GM10847 (cell line): ENCODE results near the gene TM4SF20.

Source experiments
- POLR2A ChIP-seq: IDR thresholded peaks from 2 replicates; pipeline ENCODE4 v1.6.1; 2011; ENCODE audit not compliant: insufficient read length; ENCODE audit errors: extremely low read depth

TM4SF20 gene

DNA sequence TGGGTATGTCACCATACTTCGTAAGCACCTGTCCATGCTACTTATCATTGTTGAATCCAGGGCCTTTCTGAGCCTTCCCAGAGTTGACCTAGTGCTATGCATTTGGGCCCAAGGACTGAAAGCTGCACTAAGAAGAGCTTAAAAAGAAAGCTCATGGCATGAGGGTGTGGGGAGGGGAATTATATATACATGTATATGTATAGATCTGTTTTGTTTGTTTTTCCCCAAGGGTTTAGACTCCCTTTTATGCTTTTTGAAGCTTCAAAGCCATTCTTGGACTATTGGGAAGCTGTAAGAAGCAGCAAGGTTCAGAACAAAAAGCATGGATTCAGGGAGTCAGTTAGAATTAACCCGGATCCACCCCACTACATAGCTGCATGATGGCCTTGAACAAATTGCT lies 30.8 kb downstream of the TM4SF20 start:
- no peak for TF ChIP-seq POLR2A

DNA sequence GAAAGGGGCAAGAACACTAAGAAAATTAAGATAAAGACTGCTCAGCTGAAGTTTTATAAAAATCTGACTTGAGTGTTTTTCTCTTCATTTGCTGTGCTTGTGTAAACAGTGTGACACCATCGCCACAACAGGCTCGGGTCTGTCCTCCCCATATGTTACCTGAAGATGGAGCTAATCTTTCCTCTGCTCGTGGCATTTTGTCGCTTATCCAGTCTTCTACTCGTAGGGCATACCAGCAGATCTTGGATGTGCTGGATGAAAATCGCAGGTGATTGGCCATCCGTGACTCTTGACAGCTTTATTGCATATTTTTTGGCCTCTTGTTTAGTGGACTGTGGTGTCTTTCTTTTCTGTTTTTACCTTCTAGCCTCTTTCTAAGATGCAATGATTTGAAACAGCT lies 32.0 kb downstream of the TM4SF20 start:
- TF ChIP-seq POLR2A: no peak

DNA sequence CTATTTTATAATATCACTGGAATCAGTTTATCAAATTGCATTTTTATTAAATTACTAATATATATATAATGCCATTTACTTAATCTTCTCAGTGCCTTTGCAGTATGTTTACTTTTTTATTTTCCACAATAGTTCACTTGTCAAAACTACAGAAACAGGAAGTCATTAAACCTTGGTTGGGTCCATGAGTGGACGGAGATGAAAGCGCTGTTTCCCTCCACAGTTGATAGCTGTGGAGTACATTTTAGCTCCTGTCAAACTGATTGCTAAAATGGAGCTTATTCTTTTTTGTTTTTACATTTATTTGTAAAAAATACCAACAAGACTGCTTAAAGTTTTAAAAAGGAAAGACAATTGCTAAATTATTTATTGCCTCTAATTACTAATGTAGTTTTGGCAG lies 34.9 kb downstream of the TM4SF20 start:
- no peak for TF ChIP-seq POLR2A

DNA sequence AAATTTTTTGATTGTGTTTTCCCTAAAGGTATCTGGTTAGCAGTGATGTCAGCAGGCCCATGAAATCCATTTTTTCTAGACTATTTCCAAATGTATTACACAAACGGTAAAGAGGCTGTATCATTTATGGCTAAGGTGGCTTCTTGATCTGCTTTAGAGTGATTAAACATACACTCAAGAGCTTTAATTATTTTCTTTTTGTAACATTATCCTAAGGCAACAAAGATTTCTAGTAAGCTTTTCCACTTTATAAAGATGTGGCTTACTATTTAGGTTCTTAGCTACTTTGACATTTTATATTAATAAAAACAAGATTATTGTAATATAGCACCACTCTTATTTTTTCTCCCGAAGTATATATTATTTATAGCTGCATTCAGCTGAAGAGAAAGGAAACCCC lies 37.6 kb downstream of the TM4SF20 start:
- TF ChIP-seq POLR2A: no peak

DNA sequence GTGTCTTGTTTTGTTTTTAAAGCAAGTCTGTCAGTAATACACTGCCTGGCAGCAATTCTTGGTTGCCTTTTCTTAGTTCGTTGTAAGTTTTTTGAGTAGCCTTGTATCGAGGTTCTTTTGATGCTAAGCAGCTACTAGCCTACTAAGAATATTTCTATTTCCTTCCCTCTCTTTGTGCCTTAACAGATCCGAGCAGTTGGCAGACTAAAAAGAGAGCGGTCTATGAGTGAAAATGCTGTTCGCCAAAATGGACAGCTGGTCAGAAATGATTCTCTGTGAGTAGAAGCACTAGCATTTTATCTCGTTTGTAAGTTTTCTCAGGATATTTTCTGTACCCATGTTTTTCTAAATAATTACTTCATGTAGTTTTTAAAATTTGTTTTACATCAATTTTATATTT lies 39.0 kb downstream of the TM4SF20 start:
- no peak for TF ChIP-seq POLR2A

DNA sequence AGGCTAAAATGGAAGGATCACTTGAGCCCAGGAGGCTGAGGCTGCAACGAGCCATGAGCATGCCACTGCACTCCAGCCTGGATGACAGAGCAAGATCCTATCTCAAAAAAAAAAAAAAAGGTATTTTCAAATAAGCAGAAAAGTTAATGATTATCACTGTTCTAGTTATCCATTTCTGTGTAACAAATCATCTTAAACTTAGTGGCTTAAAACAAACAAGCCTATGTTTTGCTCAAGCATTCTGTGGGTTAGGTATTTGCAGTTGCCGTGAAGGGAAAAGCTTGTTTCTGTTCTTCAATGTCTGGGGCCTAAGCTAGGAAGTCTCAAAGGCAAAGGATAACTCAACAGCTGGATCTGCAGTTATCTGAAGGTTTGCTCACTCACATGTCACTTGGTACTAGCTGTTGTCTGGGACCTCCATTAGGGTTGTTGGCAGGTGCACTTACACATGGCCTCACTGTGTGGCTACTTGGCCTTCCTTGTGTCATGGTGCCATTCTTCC lies 40.0 kb downstream of the TM4SF20 start:
- no peak for TF ChIP-seq POLR2A

DNA sequence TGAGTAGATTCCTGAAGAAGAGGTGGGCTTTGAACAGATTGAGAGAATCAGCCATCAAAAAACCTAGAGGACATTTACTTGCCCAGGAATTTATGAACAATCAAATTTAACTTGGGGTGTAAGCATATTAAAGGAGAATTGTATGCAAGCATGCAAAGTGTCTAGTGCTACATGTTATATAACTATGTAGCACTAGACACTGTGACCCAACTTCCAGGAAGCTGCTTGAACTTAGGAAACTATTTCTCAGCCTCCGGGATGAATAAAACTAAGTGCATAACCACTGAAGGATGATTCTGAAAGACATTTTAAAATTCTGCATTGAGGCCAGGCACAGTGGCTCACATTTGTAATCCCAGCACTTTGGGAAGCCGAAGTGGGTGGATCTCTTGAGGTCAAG lies 41.7 kb downstream of the TM4SF20 start:
- TF ChIP-seq POLR2A: no peak

DNA sequence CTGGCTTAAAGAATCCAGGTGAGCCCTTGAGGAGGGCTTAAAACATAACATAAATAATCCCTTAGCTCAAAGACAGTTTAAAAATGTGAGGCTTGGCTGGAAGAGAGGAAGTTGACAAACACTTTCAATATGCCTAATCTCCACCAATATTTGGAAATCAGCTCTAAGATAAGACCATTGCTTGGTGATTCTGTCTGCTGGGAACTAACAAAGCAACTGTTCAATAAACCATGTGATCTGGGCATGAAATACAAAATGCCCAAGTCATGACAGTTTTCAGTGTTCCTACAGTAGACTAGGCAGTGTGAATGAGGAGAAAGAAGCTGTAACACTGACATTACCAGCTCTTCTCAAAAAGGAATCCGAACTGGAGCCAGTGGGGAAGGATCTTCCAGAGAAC lies 43.4 kb downstream of the TM4SF20 start:
- TF ChIP-seq POLR2A: no peak

DNA sequence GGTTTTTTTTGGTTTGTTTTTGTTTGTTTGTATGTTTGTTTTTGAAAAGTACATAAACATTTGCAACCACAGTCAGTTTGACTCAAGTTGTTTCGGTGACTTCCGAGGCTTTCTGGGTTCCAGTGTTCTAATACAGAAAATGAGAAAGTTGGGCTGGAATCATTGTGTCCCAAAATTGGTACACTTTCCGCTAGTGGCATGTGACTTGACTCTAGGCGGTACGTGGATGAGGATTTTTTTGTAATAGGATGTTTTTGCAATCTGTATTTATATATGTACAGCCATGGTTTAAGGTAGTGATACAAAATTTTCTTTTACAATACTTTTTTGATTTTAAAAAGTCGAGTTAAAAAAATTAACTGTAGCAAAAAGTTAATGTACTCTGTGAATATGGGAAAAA lies 52.3 kb downstream of the TM4SF20 start:
- TF ChIP-seq POLR2A: no peak

DNA sequence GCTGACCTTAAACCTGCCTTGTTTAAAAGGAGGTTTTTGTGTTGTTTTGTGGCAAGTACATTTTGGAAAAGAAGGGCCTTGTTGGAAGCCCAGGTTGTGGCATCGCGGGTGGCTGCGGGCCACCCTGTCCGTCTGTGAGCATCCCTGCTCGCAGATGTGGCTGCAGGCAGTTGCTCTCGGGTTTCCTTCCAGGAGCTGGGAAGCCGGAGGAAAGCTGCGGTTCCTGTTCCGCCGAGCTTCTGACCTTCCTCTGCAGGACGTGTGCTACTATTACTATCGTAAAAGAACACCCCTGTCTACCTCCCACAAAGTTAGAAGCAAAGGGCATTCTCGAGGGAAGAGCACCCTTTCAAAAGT lies 53.3 kb downstream of the TM4SF20 start:
- TF ChIP-seq POLR2A: no peak

GRCh38 chr2:227324995-227325838 lies 53.9 kb downstream of the TM4SF20 start, which contains the start of gene MFF:
TSS of gene MFF (plus strand) at chr2:227325251. CDS start at chr2:227330666, 5,415 bp downstream.
- peak; percentile 65 for TF ChIP-seq POLR2A

DNA sequence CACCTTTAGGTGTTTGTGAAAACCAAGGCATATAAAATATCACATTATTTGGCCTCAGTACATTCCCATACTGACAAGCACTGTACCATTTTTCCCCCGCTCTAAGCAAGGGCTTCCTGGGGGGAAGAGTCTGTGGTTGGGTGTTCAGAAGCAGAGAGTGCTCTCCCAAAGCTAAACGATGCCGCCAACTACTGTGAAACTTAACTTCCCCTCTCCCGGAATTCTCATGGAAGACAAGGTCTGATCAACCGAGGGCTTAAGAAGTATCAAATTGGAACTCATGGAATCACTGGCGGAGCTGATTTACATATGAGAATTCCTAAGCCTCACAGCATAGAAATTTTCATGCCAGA lies 54.5 kb downstream of the TM4SF20 start:
- no peak for TF ChIP-seq POLR2A

DNA sequence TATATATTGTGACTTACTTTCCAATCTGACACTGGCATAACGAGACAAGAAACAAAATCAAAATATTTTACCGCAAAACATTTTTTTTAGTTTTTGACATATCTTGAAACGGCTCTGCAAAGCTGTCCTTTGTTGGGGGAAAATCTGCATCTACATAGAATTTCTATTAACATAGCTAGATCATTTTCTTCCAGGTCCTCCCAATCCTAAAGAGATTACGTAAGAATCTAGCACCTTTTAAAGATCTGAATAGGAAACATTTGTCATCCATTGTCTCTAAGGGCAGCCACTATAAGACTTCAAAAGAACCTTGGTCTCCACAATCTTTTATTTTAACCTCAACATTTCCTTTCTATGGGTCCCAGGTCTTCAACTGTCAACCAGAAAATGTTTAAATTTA lies 55.3 kb downstream of the TM4SF20 start:
- no peak for TF ChIP-seq POLR2A

- TF ChIP-seq POLR2A: no peak
Observed at GRCh38 chr2:227322530-227323205, 56.4 kb downstream of the TM4SF20 start.

- TF ChIP-seq POLR2A: no peak
Observed at GRCh38 chr2:227320305-227321094, 58.6 kb downstream of the TM4SF20 start.

- no peak for TF ChIP-seq POLR2A
Observed at GRCh38 chr2:227317834-227318233, 61.3 kb downstream of the TM4SF20 start.

DNA sequence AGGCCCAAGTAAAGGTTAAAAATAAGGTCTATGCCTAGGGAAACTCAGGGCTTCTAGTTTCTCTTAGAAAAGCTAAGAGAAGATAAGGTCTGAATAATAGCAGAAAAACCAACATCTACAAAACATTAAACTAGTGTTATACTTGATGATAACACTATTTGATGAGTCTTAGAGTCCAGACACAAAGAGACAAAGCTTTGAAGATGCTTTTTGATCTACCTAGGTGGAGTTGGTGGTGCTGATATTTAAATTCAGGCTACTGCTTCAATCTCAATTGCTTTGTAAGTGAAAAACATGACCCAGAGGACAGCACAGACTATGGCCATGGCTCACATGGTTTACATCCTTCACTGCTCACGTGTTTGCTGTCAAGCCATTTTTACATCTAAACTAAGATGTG lies 65.8 kb downstream of the TM4SF20 start:
- no peak for TF ChIP-seq POLR2A
